Ovary (tissue), 9 donors: ENCODE data around the gene FAAP20. TPM values are rescaled to one million over a fixed set of nuclear protein-coding genes. Genes with fewer than 3 reads are reported as not detected.
A peak's percentile ranks its signal among the peaks of the same experiment; 100 is the strongest.

Experiments used
- DNase-seq, 5 donors: peaks; one replicate each; pipeline ENCODE4 v3.0.0-alpha.2; 2019 to 2020
- H3K27ac ChIP-seq, 2 donors: fragments of 200-600 bp; one replicate each; pipeline versions ENCODE4 v1.5.1 to v1.8.0; 2019 to 2022
- H3K27me3 ChIP-seq: fragments of 200-600 bp; one replicate; pipeline ENCODE4 v1.8.0; 2022
- H3K36me3 ChIP-seq: fragments of 200-600 bp; sonication (generic); one replicate; pipeline ENCODE4 v1.5.1; 2019
- H3K4me1 ChIP-seq: one replicate; pipeline ENCODE4 v1.8.1; 2013; ENCODE audit warnings: mild to moderate bottlenecking, moderate library complexity; ENCODE audit not compliant: insufficient read depth
- H3K4me3 ChIP-seq: fragments of 200-600 bp; sonication (generic); one replicate; pipeline ENCODE4 v1.5.1; 2017
- H3K9me3 ChIP-seq, 2 donors: fragments of 200-600 bp in 1 of 2; sonication (generic) in 1 of 2; one replicate each; pipeline versions ENCODE4 v1.5.1 to v1.8.1; 2013 to 2019; ENCODE audit warnings: mild to moderate bottlenecking in 1 of 2, moderate library complexity in 1 of 2
- EP300 ChIP-seq: sonication (generic); formaldehyde crosslinking; IDR thresholded peaks from one replicate; pipeline ENCODE4 v1.6.1; 2017; ENCODE audit warnings: antibody characterized with exemption
- POLR2A ChIP-seq: fragments of 450-650 bp; IDR thresholded peaks from one replicate; pipeline ENCODE4 v1.6.1; 2017; ENCODE audit warnings: antibody characterized with exemption, mild to moderate bottlenecking, moderate library complexity
- WGBS, 3 donors: extraction: QIAGEN DNeasy Blood & Tissue Kit in 1 of 3; methylation state at CpG; one replicate each; pipeline versions ENCODE4 v1.1.5 to v1.1.7; 2013 to 2017; 5-methylcytosine and 5-hydroxymethylcytosine counted together
- intact Hi-C, 4 donors: fragments of 100-400 bp; cut with DNase I; formaldehyde crosslinking; loops; one replicate each; pipeline versions ENCODE4 v1.11.0 to v1.15.1; 2022 to 2023
- polyA plus RNA-seq, 2 donors: library from polyadenylated mRNA; stranded (reverse); fragments of 200-250 nt in 1 of 2; fragments of 350-450 nt in 1 of 2; fragmentation: Illumina TruSeq in 1 of 2; extraction: RNeasy Lipid Tissue Mini Kit (QIAGEN cat#74804) in 1 of 2; gene quantifications; one replicate each; pipeline ENCODE4 v1.2.3, GENCODE V29; 2013 to 2014
- total RNA-seq, 7 donors: library from RNA; depleted of rRNA in 2 of 7; stranded (reverse); fragments of >200 nt in 2 of 7; fragmentation: NEBNext Ultra II Directional in 3 of 7; extraction: Animal tissue kit (Norgen Biotek cat#: 25700) in 3 of 7; gene quantifications; one replicate each; pipeline versions ENCODE4 v1.1.0 to v1.2.4, GENCODE V29; 2016 to 2023
- TF ChIP-seq, protein P1 (sequence below), 3 donors: fragments of 450-650 bp in 2 of 3; fragments of 200-600 bp in 1 of 3; IDR thresholded peaks; one replicate each; pipeline versions ENCODE4 v1.5.1 to v1.8.0; 2016 to 2022; ENCODE audit warnings: antibody characterized with exemption in 3 of 3, mild to moderate bottlenecking in 1 of 3
- donor health status: DM: no; HTN: no; CAD: no; lungs with moderate emphysema.
- donor health status: DM: no; HTN: no; CAD: no.
- donor health status: Bipolar disorder and iron deficiency.
- donor health status: DM: yes; HTN: yes; CAD: no.
- donor health status: DM: no; HTN: no; CAD: no.
- donor health status: DM: yes; HTN: yes; CAD: no.

Gene FAAP20
- total and polyA plus RNA-seq, 9 donors: 3.4 to 96.1 (median 61.7) TPM

GRCh38 chr1:2216767-2217058, 22.1 kb upstream of the FAAP20 start:
- 83 to 84% (median 84%) methylated on average over 7 of the region's 7 CpGs for WGBS, 3 donors
- no peaks in the 10 kb centered on the region for H3K36me3 ChIP-seq
- no peaks in the 10 kb centered on the region for H3K9me3 ChIP-seq
- no peak overlapping the region for H3K4me3 ChIP-seq
- peaks cover 24% of the 10 kb centered on the region for H3K4me1 ChIP-seq
- intact Hi-C loops: no loop called here
- H3K27me3 ChIP-seq: no peaks in the 10 kb centered on the region
- DNase-seq: peak in 2 of 5 donors; percentile 29 to 38
- H3K27ac ChIP-seq: no peak overlapping the region
- no peak for TF ChIP-seq EP300
- TF ChIP-seq, protein P1, sequence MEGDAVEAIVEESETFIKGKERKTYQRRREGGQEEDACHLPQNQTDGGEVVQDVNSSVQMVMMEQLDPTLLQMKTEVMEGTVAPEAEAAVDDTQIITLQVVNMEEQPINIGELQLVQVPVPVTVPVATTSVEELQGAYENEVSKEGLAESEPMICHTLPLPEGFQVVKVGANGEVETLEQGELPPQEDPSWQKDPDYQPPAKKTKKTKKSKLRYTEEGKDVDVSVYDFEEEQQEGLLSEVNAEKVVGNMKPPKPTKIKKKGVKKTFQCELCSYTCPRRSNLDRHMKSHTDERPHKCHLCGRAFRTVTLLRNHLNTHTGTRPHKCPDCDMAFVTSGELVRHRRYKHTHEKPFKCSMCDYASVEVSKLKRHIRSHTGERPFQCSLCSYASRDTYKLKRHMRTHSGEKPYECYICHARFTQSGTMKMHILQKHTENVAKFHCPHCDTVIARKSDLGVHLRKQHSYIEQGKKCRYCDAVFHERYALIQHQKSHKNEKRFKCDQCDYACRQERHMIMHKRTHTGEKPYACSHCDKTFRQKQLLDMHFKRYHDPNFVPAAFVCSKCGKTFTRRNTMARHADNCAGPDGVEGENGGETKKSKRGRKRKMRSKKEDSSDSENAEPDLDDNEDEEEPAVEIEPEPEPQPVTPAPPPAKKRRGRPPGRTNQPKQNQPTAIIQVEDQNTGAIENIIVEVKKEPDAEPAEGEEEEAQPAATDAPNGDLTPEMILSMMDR (IDR thresholded peaks at IDR 0.05): no peak

DNA sequence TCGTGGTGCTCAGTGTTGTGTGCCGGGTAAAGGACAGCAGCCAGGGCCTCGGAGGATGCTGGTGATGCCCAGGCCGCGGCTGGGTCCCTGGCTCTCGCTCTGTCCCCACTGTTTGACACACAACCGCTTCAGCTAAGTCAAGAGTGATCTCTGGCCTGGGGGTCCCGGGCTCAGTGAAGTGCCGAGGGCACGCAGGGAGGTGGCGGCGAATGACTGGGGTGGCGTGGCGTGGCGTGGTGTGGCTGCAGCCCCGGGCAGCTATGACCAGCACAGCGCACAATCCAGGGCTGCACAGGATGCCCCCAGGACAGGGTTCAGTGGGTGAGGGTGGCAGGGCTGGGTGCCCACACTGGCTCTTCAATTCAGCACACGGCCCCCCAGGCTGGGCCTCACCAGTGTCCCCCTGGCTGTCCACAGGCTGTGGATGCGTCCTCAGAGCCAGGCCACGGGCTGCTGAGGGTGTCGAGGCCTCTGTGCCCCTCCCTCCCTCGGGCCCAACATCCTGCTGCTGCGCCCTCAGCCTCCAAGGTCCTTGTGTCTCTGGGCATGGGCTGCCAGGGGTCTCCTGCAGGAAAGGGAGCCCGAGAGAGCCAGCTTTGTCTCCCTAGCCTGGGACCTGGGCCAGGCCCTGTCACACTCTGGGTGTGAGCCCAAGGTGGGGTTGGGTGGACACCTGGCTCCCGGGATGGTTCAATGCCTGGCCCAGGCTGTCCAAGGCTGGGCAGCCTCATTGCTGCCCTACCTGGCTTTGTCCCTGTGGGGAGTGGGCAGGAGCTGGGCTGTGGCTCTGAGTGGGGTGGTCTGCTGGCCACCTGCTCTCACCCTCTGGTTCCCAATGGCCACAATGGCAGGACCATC, 21.6 kb upstream of the FAAP20 start:
- H3K4me3 ChIP-seq: no peak overlapping the region
- 86 to 90% (median 89%) methylated on average over 22 to 25 of the region's 25 CpGs for WGBS, 3 donors
- intact Hi-C loops: no loop called here
- DNase-seq: peak in 4 of 5 donors; percentile 35 to 47 (median 38)
- no peaks in the 10 kb centered on the region for H3K36me3 ChIP-seq
- TF ChIP-seq, protein P1 (IDR thresholded peaks at IDR 0.05): no peak
- TF ChIP-seq EP300: no peak
- TF ChIP-seq POLR2A: no peak
- H3K9me3 ChIP-seq: no peaks in the 10 kb centered on the region
- no peaks in the 10 kb centered on the region for H3K27me3 ChIP-seq
- H3K27ac ChIP-seq: no peak overlapping the region
- H3K4me1 ChIP-seq: peaks cover 24% of the 10 kb centered on the region

DNA sequence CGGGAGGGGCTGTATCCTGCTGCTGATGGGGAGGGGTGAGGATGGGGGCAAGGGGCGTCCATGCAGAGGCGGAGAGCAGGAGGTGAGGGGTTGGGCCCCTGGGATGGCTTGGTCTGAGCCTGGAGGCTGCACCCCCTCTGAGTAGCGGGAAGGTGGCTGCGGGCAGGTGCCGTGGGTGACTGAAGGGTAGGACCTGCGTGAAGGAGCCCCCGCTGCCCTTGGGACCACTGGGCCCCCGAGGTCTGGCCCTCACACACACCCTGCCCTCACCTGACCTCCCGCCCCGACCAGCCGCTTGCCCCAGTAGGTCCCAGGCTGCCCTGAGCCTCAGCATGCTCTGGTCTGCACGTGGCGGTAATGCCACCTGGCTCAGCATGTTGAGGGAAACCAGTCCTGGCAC, 20.8 kb upstream of the FAAP20 start:
- no peaks in the 10 kb centered on the region for H3K9me3 ChIP-seq
- no peak overlapping the region for H3K4me3 ChIP-seq
- peak in 4 of 5 donors; percentile 31 to 57 (median 54) for DNase-seq
- peak overlapping the region in 1 of 2 donors; percentile 96 for H3K27ac ChIP-seq
- TF ChIP-seq POLR2A (no peak), EP300 (no peak)
- TF ChIP-seq, protein P1 (IDR thresholded peaks at IDR 0.05): no peak
- H3K4me1 ChIP-seq: peaks cover 24% of the 10 kb centered on the region
- WGBS, 3 donors: 91 to 95% (median 94%) methylated on average over 11 to 14 of the region's 14 CpGs
- intact Hi-C loops: no loop called here
- no peaks in the 10 kb centered on the region for H3K36me3 ChIP-seq
- no peaks in the 10 kb centered on the region for H3K27me3 ChIP-seq

GRCh38 chr1:2214541-2215241, 20.1 kb upstream of the FAAP20 start:
- Histone ChIP-seq H3K4me1 (peaks cover 24% of the 10 kb centered on the region), H3K27ac (peak overlapping the region; percentile 96 to 99), H3K36me3 (no peaks in the 10 kb centered on the region), H3K4me3 (no peak overlapping the region), H3K27me3 (no peaks in the 10 kb centered on the region), H3K9me3 (no peaks in the 10 kb centered on the region)
- intact Hi-C loops: no loop called here
- DNase-seq: peak; percentile 72 to 88 (median 81)
- 34 to 40% (median 37%) methylated on average over 9 to 21 of the region's 21 CpGs for WGBS, 3 donors
- TF ChIP-seq, protein P1 (IDR thresholded peaks at IDR 0.05): no peak
- TF ChIP-seq EP300 (no peak), POLR2A (no peak)
